Neuronal stem cell (in vitro differentiated cells): Measurements from ENCODE around the gene KAT7.

Experiments used
- DNase-seq: peaks from one replicate; pipeline ENCODE4 v3.0.0-alpha.2; 2013; ENCODE audit warnings: low spot score
- H2AFZ ChIP-seq: one replicate; pipeline ENCODE4 v1.6.1; 2013; ENCODE audit warnings: mild to moderate bottlenecking, low read length, inconsistent platforms
- H2AK5ac ChIP-seq: 2 replicates; pipeline ENCODE4 v1.6.1; 2013; ENCODE audit warnings: low read depth, mild to moderate bottlenecking, inconsistent platforms, low read length, moderate library complexity, mixed read lengths
- H2BK120ac ChIP-seq: 2 replicates; pipeline ENCODE4 v1.6.1; 2013; ENCODE audit warnings: low read depth, mild to moderate bottlenecking, inconsistent platforms, low read length, moderate library complexity, mixed read lengths
- H2BK12ac ChIP-seq: one replicate; pipeline ENCODE4 v1.6.1; 2013; ENCODE audit warnings: low read length, inconsistent platforms
- H2BK15ac ChIP-seq: 2 replicates; pipeline ENCODE4 v1.6.1; 2013; ENCODE audit warnings: mild to moderate bottlenecking, low read length, inconsistent platforms, mixed read lengths
- H2BK5ac ChIP-seq: one replicate; pipeline ENCODE4 v1.6.1; 2013; ENCODE audit warnings: inconsistent platforms, mild to moderate bottlenecking, low read length, moderate library complexity
- H3K14ac ChIP-seq: one replicate; pipeline ENCODE4 v1.6.1; 2013; ENCODE audit warnings: low read length, inconsistent platforms
- H3K18ac ChIP-seq: 2 replicates; pipeline ENCODE4 v1.6.1; 2013; ENCODE audit warnings: low read length, inconsistent platforms
- H3K23ac ChIP-seq: 2 replicates; pipeline ENCODE4 v1.6.1; 2013; ENCODE audit warnings: low read depth, mild to moderate bottlenecking, mixed read lengths, low read length, inconsistent platforms; ENCODE audit not compliant: poor library complexity
- H3K27ac ChIP-seq: replicated peaks from 3 replicates; pipeline ENCODE4 v1.5.1; 2013; ENCODE audit warnings: low read length, inconsistent platforms
- H3K27me3 ChIP-seq, 3 experiments: 2 replicates each; pipeline ENCODE4 v1.6.1; 2013; ENCODE audit warnings: low read length in 3 of 3, mild to moderate bottlenecking in 2 of 3, inconsistent platforms in 1 of 3, low read depth in 1 of 3, mixed read lengths in 1 of 3, moderate library complexity in 1 of 3; ENCODE audit not compliant: control insufficient read depth in 3 of 3, insufficient read depth in 3 of 3
- H3K36me3 ChIP-seq, 2 donors: replicated peaks in 1 of 2; 2 replicates each; pipeline ENCODE4 v1.6.1; 2013; ENCODE audit warnings: low read length in 2 of 2; ENCODE audit not compliant: control insufficient read depth in 2 of 2, insufficient read depth in 2 of 2
- H3K4ac ChIP-seq: 2 replicates; pipeline ENCODE4 v1.6.1; 2013; ENCODE audit warnings: inconsistent platforms, mild to moderate bottlenecking, low read length, moderate library complexity
- H3K4me1 ChIP-seq, 2 donors: 1 replicate in 1 of 2; 2 replicates in 1 of 2; pipeline ENCODE4 v1.6.1; 2013; ENCODE audit warnings: low read length in 2 of 2, low read depth in 1 of 2; ENCODE audit not compliant: control insufficient read depth in 2 of 2, insufficient read depth in 1 of 2
- H3K4me2 ChIP-seq: one replicate; pipeline ENCODE4 v1.6.1; 2013; ENCODE audit warnings: mild to moderate bottlenecking, low read length, inconsistent platforms; ENCODE audit not compliant: insufficient read depth, poor library complexity, severe bottlenecking
- H3K4me3 ChIP-seq, 2 donors: 2 replicates each; pipeline ENCODE4 v1.5.1; 2013; ENCODE audit warnings: low read length in 2 of 2, mild to moderate bottlenecking in 2 of 2, inconsistent platforms in 1 of 2, moderate library complexity in 1 of 2
- H3K79me1 ChIP-seq: one replicate; pipeline ENCODE4 v1.6.1; 2013; ENCODE audit warnings: low read depth, mild to moderate bottlenecking, inconsistent platforms, low read length, moderate library complexity
- H3K9ac ChIP-seq: one replicate; pipeline ENCODE4 v1.6.1; 2013; ENCODE audit warnings: mild to moderate bottlenecking, low read depth, low read length, inconsistent platforms; ENCODE audit not compliant: poor library complexity
- H3K9me3 ChIP-seq, 2 donors: replicated peaks in 1 of 2; 2 replicates each; pipeline versions ENCODE3 to v1.6.1; 2013; ENCODE audit warnings: low read length in 2 of 2, mild to moderate bottlenecking in 2 of 2, inconsistent platforms in 1 of 2, low read depth in 1 of 2, mixed read lengths in 1 of 2, moderate library complexity in 1 of 2; ENCODE audit not compliant: control insufficient read depth in 2 of 2, insufficient read depth in 1 of 2
- H4K8ac ChIP-seq: one replicate; pipeline ENCODE4 v1.6.1; 2013; ENCODE audit warnings: low read depth, mild to moderate bottlenecking, inconsistent platforms, low read length, moderate library complexity
- H4K91ac ChIP-seq: one replicate; pipeline ENCODE4 v1.6.1; 2013; ENCODE audit warnings: low read length, low read depth, mild to moderate bottlenecking, inconsistent platforms; ENCODE audit not compliant: poor library complexity
- WGBS, 2 donors: extraction: QIAGEN DNeasy Blood & Tissue Kit; methylation state at CpG; one replicate each; pipeline ENCODE4 v1.1.7; 2013; ENCODE audit warnings: missing lambda C conversion rate in 2 of 2, mixed read lengths in 1 of 2; ENCODE audit not compliant: insufficient read length in 2 of 2, insufficient replicate concordance in 1 of 2; ENCODE audit errors: extremely low coverage in 2 of 2; 5-methylcytosine and 5-hydroxymethylcytosine counted together

The KAT7 gene

DNA sequence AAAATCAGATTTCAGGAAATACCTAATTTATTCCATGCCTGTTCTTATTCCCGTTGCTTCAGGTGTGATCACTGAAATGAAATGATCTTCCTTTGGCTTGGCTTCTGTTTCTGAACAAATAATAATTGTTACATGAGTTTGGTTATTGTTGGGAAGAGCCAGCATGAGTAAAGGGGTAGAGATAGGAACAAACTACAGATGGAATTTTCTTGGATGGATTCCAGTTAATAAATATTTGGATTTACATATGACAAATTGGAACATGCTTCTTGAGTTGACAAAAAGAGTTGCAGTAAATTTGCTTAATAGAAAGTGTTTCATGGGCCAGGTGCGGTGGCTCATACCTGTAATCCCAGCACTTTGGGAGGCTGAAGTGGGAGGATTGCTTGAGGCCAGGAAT, 31.2 kb downstream of the KAT7 start:
- Histone ChIP-seq H3K27ac (no peak overlapping the region), H3K23ac (no peak overlapping the region), H3K4me1 (peaks cover 4 to 23% of the 10 kb centered on the region in 2 donors), H3K36me3 (peaks cover 27 to 85% of the 10 kb centered on the region in 2 donors), H3K4me3 (no peak overlapping the region), H3K9ac (no peak overlapping the region), H3K14ac (no peak overlapping the region), H2BK12ac (no peak overlapping the region), H3K27me3 (no peaks in the 10 kb centered on the region), H4K91ac (no peak overlapping the region), H2AFZ (no peak overlapping the region), H3K4me2 (no peak overlapping the region), H2BK15ac (no peak overlapping the region), H2BK5ac (no peak overlapping the region), H3K79me1 (no peaks in the 10 kb centered on the region), H2AK5ac (no peak overlapping the region), H4K8ac (no peak overlapping the region), H3K9me3 (no peaks in the 10 kb centered on the region), H2BK120ac (no peak overlapping the region), H3K18ac (no peak overlapping the region), H3K4ac (no peak overlapping the region)
- WGBS, 2 donors: no CpG with 5 or more reads among the region's 2 CpGs
- no peak for DNase-seq

DNA sequence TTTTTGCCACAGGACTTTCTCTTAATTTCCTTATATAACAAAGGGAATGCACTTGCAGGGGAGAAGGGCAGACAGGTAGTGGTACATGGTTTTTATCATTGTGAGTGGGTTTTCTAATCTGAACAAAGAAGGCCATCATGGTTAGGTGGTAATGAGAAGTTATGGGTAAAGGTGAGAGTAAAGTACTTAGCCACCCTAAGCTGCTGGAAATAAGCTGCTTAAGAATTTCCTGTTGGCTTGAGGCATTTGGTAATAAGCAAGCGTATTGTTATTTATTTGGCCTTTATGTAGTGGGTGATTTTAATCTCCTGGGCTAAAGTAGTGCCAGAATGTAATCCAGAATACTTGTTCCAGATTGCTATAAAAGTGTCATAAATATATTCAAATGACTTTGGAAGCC, 32.3 kb downstream of the KAT7 start:
- H3K4me3 ChIP-seq: no peak overlapping the region

DNA sequence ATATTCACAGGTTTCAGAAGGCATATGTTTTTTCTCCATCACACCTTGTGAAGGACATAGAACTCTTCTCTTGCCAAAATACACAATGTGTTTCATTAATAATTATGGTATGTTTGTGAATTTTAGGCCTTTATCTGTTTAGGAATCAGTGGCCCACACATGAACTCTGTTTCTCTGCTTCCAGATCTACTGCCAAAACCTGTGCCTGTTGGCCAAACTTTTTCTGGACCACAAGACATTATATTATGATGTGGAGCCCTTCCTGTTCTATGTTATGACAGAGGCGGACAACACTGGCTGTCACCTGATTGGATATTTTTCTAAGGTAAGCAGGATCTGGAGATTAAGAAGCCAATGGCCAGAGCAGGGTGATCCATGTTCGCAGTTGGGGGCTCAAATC, 33.0 kb downstream of the KAT7 start:
- H3K4me1 ChIP-seq: peaks cover 3 to 4% of the 10 kb centered on the region in 2 donors
- H2BK15ac ChIP-seq: no peak overlapping the region
- H2BK12ac ChIP-seq: no peak overlapping the region
- no peak overlapping the region for H4K91ac ChIP-seq
- no peak overlapping the region for H3K4me3 ChIP-seq
- WGBS, 2 donors: no CpG with 5 or more reads among the region's 2 CpGs
- H3K23ac ChIP-seq: no peak overlapping the region
- H3K27ac ChIP-seq: no peak overlapping the region
- peaks cover 28 to 99% of the 10 kb centered on the region in 2 donors for H3K36me3 ChIP-seq
- no peaks in the 10 kb centered on the region for H3K27me3 ChIP-seq
- H2AK5ac ChIP-seq: no peak overlapping the region
- H2BK5ac ChIP-seq: no peak overlapping the region
- no peaks in the 10 kb centered on the region for H3K79me1 ChIP-seq
- no peak overlapping the region for H3K14ac ChIP-seq
- H2AFZ ChIP-seq: no peak overlapping the region
- no peak for DNase-seq
- H4K8ac ChIP-seq: no peak overlapping the region
- H3K18ac ChIP-seq: no peak overlapping the region
- H3K4ac ChIP-seq: no peak overlapping the region
- no peak overlapping the region for H3K4me2 ChIP-seq
- no peaks in the 10 kb centered on the region for H3K9me3 ChIP-seq
- H2BK120ac ChIP-seq: no peak overlapping the region
- no peak overlapping the region for H3K9ac ChIP-seq

More for the DNA sequence above, 32.3 kb downstream of the KAT7 start:
- Histone ChIP-seq H3K9ac (no peak overlapping the region), H3K23ac (no peak overlapping the region), H4K8ac (no peak overlapping the region), H2AFZ (no peak overlapping the region), H3K4me1 (peaks cover 4 to 11% of the 10 kb centered on the region in 2 donors), H3K14ac (no peak overlapping the region), H2BK15ac (no peak overlapping the region), H3K27me3 (no peaks in the 10 kb centered on the region), H3K9me3 (no peaks in the 10 kb centered on the region), H3K27ac (no peak overlapping the region), H3K18ac (no peak overlapping the region), H2BK120ac (no peak overlapping the region), H3K79me1 (no peaks in the 10 kb centered on the region), H4K91ac (no peak overlapping the region), H2BK12ac (no peak overlapping the region), H2AK5ac (no peak overlapping the region), H3K4me2 (no peak overlapping the region), H2BK5ac (no peak overlapping the region), H3K4ac (no peak overlapping the region), H3K36me3 (peaks cover 27 to 96% of the 10 kb centered on the region in 2 donors)
- no peak for DNase-seq
- no CpG with 5 or more reads among the region's 1 CpG for WGBS, 2 donors

DNA sequence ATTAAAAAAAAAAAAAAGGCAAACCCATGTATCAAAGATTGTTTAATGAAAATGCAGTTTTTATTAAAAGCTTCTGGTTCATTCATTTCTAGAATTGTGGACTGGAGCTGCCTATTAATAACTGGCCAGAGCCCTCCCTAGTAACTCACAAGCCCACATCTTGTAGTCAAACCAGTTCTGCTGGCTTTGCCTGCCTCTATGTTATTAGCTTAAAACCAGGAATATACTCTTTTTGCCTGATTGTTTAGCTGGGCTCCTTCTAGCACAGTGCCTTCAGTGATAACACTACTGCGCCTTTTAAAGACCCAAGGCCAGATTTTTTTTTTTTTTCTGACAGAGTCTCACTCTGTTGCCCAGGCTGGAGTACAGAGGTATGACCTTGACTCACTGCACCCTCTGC, 33.4 kb downstream of the KAT7 start:
- no peaks in the 10 kb centered on the region for H3K4me1 ChIP-seq
- H3K9ac ChIP-seq: no peak overlapping the region
- peaks cover 3% of the 10 kb centered on the region for H3K79me1 ChIP-seq
- no peak overlapping the region for H2BK15ac ChIP-seq
- no peaks in the 10 kb centered on the region for H3K9me3 ChIP-seq
- H3K36me3 ChIP-seq: peaks cover 33 to 99% of the 10 kb centered on the region in 2 donors
- H3K4me3 ChIP-seq: no peak overlapping the region
- H2AK5ac ChIP-seq: no peak overlapping the region
- no peak overlapping the region for H4K8ac ChIP-seq
- H2BK5ac ChIP-seq: no peak overlapping the region
- no CpG with 5 or more reads among the region's 1 CpG for WGBS, 2 donors
- no peak overlapping the region for H2BK12ac ChIP-seq
- no peak overlapping the region for H3K14ac ChIP-seq
- no peak overlapping the region for H2AFZ ChIP-seq
- no peak overlapping the region for H3K27ac ChIP-seq
- H3K18ac ChIP-seq: no peak overlapping the region
- no peak overlapping the region for H3K4me2 ChIP-seq
- H3K27me3 ChIP-seq: no peaks in the 10 kb centered on the region
- no peak overlapping the region for H3K4ac ChIP-seq
- no peak overlapping the region for H3K23ac ChIP-seq
- no peak for DNase-seq
- H4K91ac ChIP-seq: no peak overlapping the region
- H2BK120ac ChIP-seq: no peak overlapping the region
